IPS-18a (cell line): ENCODE data around the gene SHLD1.

Source experiments
- H3K27ac ChIP-seq: one replicate; pipeline ENCODE4 v1.5.1; 2013; ENCODE audit warnings: low read length
- H3K27me3 ChIP-seq: one replicate; pipeline ENCODE4 v1.6.1; 2013; ENCODE audit warnings: mild to moderate bottlenecking, low read length; ENCODE audit not compliant: control insufficient read depth, insufficient read depth
- H3K36me3 ChIP-seq: one replicate; pipeline ENCODE4 v1.6.1; 2013; ENCODE audit warnings: low read depth, low read length; ENCODE audit not compliant: control insufficient read depth
- H3K4me1 ChIP-seq: one replicate; pipeline ENCODE4 v1.6.1; 2013; ENCODE audit warnings: low read depth, low read length; ENCODE audit not compliant: control insufficient read depth
- H3K4me3 ChIP-seq: one replicate; pipeline ENCODE4 v1.5.1; 2013; ENCODE audit warnings: low read length
- H3K9ac ChIP-seq: one replicate; pipeline ENCODE4 v1.6.1; 2013; ENCODE audit warnings: mild to moderate bottlenecking, low read length, moderate library complexity
- H3K9me3 ChIP-seq: one replicate; pipeline ENCODE4 v1.6.1; 2013; ENCODE audit warnings: low read depth, low read length; ENCODE audit not compliant: control insufficient read depth

SHLD1 gene

DNA sequence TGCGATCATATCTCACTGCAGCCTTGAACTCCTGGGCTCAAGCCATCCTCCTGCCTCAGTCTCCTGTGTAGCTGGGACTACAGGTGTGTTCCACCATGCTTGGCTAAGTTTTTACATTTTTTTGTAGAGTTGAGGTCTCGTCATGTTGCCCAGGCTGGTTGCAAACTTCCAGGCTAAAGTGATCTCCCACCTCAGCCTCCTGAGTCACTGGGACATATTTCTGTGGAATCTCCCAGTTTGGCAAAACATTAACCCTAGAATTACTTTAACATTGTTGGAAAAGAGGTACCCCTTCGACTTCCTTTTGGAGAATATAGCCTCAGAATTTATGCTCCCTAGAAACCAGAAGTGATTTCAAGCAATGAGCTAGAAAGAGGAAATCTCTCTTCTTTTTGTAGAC is 57.2 kb downstream of the SHLD1 start:
- H3K4me3 ChIP-seq: no peak overlapping the region
- no peaks in the 10 kb centered on the region for H3K9me3 ChIP-seq
- H3K27ac ChIP-seq: no peak overlapping the region

DNA sequence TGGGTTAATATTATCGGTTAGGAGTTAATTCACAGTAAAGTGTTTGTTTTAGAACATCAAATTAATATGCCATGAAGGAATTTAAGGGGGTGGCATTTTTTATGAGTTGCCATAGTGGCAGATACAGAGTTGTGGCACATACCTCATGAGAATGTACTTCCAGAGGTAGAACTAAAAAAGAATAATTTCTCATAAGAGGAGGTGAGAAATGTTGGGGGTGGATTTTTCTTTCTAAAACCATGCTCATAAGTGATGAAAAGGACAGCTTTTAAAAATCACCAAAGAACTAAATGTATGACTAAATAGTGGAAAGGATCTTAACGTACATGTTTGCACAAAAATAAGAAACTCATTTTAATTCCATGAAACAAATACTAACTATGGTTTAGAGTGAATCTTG is 58.7 kb downstream of the SHLD1 start:
- Histone ChIP-seq H3K9me3 (no peaks in the 10 kb centered on the region), H3K4me1 (peaks cover 7% of the 10 kb centered on the region), H3K27ac (no peak overlapping the region), H3K9ac (no peak overlapping the region), H3K27me3 (no peaks in the 10 kb centered on the region), H3K36me3 (no peaks in the 10 kb centered on the region), H3K4me3 (no peak overlapping the region)

More for the DNA sequence above, 57.2 kb downstream of the SHLD1 start:
- peaks cover 7% of the 10 kb centered on the region for H3K4me1 ChIP-seq
- no peaks in the 10 kb centered on the region for H3K36me3 ChIP-seq
- H3K27me3 ChIP-seq: no peaks in the 10 kb centered on the region
- H3K9ac ChIP-seq: no peak overlapping the region

DNA sequence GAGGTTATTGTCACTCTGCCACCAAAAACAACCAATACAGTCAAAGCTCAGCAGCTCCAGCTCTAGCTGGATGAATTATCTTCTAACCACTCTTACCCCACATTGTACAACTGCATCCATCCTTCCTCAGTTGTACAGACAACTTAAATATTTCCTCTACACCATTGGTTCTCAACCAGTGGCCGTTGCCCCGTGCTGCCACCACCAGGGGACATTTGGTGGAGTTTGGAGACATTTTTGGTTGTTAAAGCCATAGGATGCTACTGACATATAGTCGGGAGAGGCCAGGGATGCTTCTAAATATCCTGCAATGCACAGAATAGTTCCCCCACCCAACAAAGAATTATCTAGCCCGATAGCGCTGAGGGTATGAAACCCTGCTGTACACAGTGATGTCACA is 59.3 kb downstream of the SHLD1 start:
- Histone ChIP-seq H3K4me1 (peaks cover 4% of the 10 kb centered on the region), H3K9me3 (no peaks in the 10 kb centered on the region), H3K27me3 (no peaks in the 10 kb centered on the region), H3K27ac (no peak overlapping the region), H3K9ac (no peak overlapping the region), H3K36me3 (no peaks in the 10 kb centered on the region), H3K4me3 (no peak overlapping the region)

DNA sequence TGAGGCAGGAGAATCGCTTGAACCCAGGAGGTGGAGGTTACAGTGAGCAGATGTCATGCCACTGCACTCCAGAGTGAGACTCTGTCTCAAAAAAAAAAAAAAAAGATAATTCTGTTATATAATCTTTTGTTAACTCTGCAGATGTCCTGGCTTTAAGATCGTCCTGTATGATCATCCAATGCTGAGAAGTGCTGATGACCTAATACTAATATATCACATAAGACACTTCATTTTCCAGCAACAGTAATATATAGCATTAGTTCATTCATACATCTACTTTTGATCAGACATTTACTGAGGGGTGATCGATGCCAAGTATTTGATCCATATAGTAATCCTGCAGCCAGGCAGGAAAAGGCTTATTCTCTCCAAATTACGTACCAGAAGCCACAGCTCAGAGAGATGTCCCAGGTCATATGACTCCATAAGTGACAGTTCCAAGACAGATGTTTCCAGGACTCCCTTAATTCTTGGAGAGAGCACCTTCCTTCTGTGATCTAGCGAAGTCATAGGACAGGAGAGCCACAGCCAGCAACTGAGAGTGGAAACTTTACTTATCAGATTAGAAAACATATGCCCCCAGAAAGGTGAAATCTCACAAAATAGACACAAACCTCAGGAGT is 60.7 kb downstream of the SHLD1 start:
- H3K4me3 ChIP-seq: no peak overlapping the region
- no peak overlapping the region for H3K9ac ChIP-seq
- H3K36me3 ChIP-seq: no peaks in the 10 kb centered on the region
- H3K27me3 ChIP-seq: no peaks in the 10 kb centered on the region
- no peak overlapping the region for H3K27ac ChIP-seq
- no peaks in the 10 kb centered on the region for H3K9me3 ChIP-seq
- peaks cover 6% of the 10 kb centered on the region for H3K4me1 ChIP-seq

DNA sequence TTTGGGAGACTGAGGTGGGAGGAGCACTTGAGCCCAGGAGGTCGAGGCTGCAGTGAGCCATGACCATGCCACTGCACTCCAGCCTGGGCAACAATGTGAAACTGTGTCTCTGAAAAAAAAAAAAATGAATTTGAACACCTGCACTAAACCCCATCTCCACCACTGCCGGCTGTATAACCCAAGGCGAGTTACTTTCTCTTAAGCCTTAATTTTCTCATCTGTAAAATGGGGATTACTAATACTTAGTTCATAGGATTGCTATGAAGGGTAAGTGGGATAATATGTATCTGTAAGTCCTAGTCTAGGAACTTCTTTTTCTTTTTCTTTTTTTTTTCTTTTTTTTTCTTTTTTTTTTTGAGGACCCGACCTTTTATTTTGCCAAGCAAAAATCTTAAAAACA is 61.5 kb downstream of the SHLD1 start:
- no peak overlapping the region for H3K9ac ChIP-seq
- H3K9me3 ChIP-seq: no peaks in the 10 kb centered on the region

DNA sequence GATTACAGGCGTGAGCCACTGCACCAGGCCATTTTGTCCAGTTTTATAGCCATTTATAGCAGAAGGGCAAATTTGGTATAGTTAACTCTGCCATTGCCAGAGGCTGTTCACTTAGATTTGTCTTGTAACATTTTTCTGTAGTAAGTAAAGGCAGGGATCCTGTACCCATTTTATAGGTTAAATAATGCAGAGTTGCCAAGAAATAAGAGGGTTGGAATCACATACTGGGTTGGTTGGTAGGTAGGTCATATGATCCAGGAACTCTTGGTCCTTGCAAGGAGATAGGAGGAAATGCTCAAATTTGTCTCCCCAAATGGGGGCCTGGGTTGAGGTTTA is 68.1 kb downstream of the SHLD1 start:
- H3K36me3 ChIP-seq: no peaks in the 10 kb centered on the region
- no peak overlapping the region for H3K27ac ChIP-seq
- peaks cover 12% of the 10 kb centered on the region for H3K4me1 ChIP-seq
- H3K9ac ChIP-seq: no peak overlapping the region
- H3K27me3 ChIP-seq: no peaks in the 10 kb centered on the region
- no peak overlapping the region for H3K4me3 ChIP-seq
- H3K9me3 ChIP-seq: no peaks in the 10 kb centered on the region

More for the DNA sequence above, 61.5 kb downstream of the SHLD1 start:
- Histone ChIP-seq H3K36me3 (no peaks in the 10 kb centered on the region), H3K4me3 (no peak overlapping the region), H3K4me1 (peaks cover 6% of the 10 kb centered on the region), H3K27me3 (no peaks in the 10 kb centered on the region), H3K27ac (no peak overlapping the region)

DNA sequence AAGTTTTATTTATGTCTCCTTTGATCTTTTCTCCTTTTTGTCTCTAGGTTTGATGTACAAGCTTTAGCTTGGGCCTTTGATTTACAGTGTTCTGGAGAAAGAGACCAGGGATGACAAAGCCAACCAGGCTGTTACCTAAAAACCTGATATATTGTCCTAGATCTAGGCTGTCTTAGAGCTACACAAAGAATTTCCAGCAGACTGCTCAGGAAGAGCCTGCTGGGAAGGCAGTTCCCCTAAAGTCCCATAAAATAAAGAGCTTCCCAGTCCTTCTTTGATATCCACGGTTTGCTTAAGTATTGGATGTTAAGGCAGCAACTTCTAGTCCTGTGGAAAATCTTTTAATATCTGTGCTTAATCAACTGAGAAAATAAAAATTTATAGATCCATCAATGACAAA is 70.5 kb downstream of the SHLD1 start:
- no peaks in the 10 kb centered on the region for H3K36me3 ChIP-seq
- no peak overlapping the region for H3K9ac ChIP-seq
- no peak overlapping the region for H3K4me3 ChIP-seq
- H3K4me1 ChIP-seq: peaks cover 15% of the 10 kb centered on the region
- no peak overlapping the region for H3K27ac ChIP-seq
- H3K27me3 ChIP-seq: no peaks in the 10 kb centered on the region
- H3K9me3 ChIP-seq: no peaks in the 10 kb centered on the region

DNA sequence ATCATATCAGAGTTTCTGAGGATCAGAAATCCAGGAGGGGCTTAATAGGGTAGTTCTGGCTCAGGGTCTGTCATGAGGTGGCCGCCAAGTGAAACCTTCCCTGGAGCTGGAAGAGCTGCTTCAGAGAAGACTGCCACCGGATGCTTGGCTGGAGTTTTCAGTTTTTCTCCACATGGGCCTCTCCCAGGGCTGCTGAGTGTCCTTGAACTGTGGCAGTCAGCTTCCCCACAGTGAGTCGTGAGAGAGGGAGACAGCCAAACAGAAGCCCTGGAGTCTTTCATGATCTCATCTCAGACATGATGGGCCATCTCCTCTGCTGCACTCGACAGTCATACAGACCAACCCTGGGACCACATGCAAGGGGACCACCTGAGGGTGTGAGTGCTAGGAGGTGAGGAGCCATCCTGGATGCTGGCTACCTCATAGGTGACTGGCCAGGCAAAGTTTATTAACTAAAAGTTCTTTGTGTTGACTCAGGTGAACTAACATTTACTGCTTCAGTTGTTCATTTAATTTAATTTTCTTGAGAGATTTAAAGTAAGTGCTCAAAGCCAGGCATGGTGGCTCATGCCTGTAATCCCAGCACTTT is 71.5 kb downstream of the SHLD1 start:
- no peaks in the 10 kb centered on the region for H3K36me3 ChIP-seq
- H3K9ac ChIP-seq: no peak overlapping the region

DNA sequence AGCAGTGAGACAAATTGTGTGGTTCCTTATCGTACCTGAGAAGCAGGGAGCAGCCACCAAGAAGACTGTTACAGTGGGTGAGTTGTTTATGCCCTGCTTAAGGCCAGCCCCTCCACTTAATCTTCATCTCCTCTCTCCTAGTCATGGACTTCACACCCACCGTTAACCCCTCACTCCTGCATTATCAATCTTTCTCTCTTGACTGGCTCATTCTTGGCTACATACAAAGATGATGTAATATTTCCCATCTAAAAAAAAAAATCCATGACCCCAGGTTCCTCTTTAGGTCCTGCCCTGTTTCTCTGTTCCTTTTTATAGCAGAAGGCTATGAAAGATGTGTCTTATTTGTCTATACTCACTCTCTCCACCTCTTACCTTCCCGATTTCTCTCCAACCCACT is 72.4 kb downstream of the SHLD1 start:
- H3K4me3 ChIP-seq: peak overlapping the region; percentile 8
- peak overlapping the region; percentile 25 for H3K9ac ChIP-seq
- peak overlapping the region; percentile 36 for H3K27ac ChIP-seq
- H3K36me3 ChIP-seq: no peaks in the 10 kb centered on the region
- H3K9me3 ChIP-seq: no peaks in the 10 kb centered on the region
- peaks cover 15% of the 10 kb centered on the region for H3K4me1 ChIP-seq
- no peaks in the 10 kb centered on the region for H3K27me3 ChIP-seq

More for the DNA sequence above, 71.5 kb downstream of the SHLD1 start:
- H3K9me3 ChIP-seq: no peaks in the 10 kb centered on the region
- H3K27ac ChIP-seq: no peak overlapping the region
- no peaks in the 10 kb centered on the region for H3K27me3 ChIP-seq
- H3K4me1 ChIP-seq: peaks cover 15% of the 10 kb centered on the region
- H3K4me3 ChIP-seq: no peak overlapping the region

DNA sequence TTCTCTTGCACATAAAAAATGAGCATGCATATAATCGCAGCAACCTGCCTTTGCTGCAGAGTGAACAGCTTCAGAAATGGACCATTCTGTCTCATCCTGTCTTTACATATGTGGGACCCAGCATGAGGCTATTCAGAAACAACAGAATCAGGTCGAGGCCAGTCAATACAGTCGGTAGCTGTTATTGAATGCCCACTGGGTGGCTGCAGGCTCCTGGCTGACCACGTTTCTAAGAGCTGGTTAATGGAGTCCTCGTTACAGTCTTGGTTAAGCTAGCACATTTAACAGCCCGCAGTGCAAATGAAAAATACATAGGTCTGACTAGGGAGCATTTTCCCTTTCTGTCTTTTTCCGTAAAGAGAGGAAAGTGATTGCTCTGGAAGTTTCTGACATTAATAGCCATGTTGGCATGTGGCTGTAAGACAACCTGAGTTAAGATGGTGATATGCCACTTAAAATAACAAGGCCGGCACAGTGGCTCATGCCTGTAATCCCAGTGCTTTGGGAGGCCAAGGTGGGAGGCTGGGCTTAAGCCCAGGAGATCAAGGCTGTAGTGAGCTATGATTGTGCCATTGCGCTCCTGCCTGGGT is 75.0 kb downstream of the SHLD1 start:
- Histone ChIP-seq H3K9me3 (no peaks in the 10 kb centered on the region), H3K4me1 (peaks cover 15% of the 10 kb centered on the region), H3K27me3 (no peaks in the 10 kb centered on the region), H3K36me3 (no peaks in the 10 kb centered on the region), H3K4me3 (no peak overlapping the region), H3K9ac (no peak overlapping the region), H3K27ac (no peak overlapping the region)

DNA sequence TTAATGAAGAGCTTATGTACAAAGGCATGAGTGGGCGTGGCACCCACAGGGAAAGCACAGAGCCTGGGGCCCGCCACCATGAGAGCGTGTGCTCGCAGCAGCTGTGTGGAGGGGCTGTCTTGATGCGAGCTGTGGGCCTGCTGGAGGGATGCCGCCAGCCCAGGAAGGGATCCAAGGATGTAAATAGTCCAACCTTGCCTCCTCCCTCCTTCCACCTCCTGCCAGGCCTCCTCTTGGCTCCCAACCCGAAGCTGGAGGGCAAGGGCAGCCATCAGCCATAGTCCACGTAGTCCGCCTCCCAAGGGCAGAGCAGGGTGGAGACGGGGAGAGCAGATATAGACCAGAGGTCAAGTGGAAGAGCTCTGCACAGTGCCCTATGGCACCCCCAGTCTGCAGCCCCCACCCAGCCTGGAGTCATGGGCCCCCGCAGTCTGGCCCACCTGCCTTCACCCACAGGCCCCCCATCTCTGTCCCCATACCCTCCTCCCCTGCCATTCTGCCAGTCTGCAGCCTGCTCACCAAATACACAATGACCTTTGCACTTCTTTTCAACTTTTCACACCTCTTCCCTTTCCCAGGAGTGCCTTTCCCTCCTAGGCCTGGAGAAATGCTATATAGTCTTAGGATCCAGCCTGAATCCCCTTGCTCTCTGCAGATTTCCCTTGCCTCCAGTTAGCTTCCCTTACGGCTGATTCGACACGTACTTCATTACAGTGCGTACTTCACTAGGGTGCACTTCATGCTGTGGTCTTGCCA is 77.1 kb downstream of the SHLD1 start:
- peaks cover 15% of the 10 kb centered on the region for H3K4me1 ChIP-seq
- no peak overlapping the region for H3K9ac ChIP-seq
- no peaks in the 10 kb centered on the region for H3K9me3 ChIP-seq

More for the DNA sequence above, 77.1 kb downstream of the SHLD1 start:
- Histone ChIP-seq H3K27ac (no peak overlapping the region), H3K4me3 (no peak overlapping the region), H3K27me3 (no peaks in the 10 kb centered on the region), H3K36me3 (no peaks in the 10 kb centered on the region)
